RWPE1 (cell line): ENCODE data around the gene DDX10.

Experiments used
- CTCF ChIA-PET: fragments of 350-600 bp; sonication (Branson Sonifier 250); formaldehyde crosslinking; extraction: SDS; loops from one replicate; lab custom pipeline; 2021; lab: Yijun Ruan, JAX
- POLR2A ChIA-PET: fragments of 400-600 bp; formaldehyde crosslinking; extraction: SDS; loops from one replicate; lab custom pipeline; 2020; ENCODE audit warnings: antibody characterized with exemption; ENCODE audit not compliant: low non-redundant PET; lab: Yijun Ruan, JAX
- DNase-seq: peaks from one replicate; pipeline ENCODE4 v3.0.0; 2012; ENCODE audit warnings: low spot score
- H3K27ac ChIP-seq: fragments of 450-650 bp; 2 replicates; pipeline ENCODE4 v1.5.1; 2017
- CTCF ChIP-seq: fragments of 450-650 bp; conservative IDR thresholded peaks from 2 replicates; pipeline ENCODE4 v1.5.1; 2017; ENCODE audit warnings: low read depth, mild to moderate bottlenecking

Gene DDX10

GRCh38 chr11:108669711-108670110 lies 4.8 kb downstream of the DDX10 start:
- ChIA-PET CTCF (no interaction called here), POLR2A (no interaction called here)
- no peak overlapping the region for H3K27ac ChIP-seq

GRCh38 chr11:108670451-108670850 lies 5.6 kb downstream of the DDX10 start:
- DNase-seq: no peak
- TF ChIP-seq CTCF: no peak
- H3K27ac ChIP-seq: no peak overlapping the region
- ChIA-PET POLR2A (no interaction called here), CTCF (no interaction called here)

More at GRCh38 chr11:108669711-108670110, 4.8 kb downstream of the DDX10 start:
- no peak for DNase-seq
- no peak for TF ChIP-seq CTCF

GRCh38 chr11:108672113-108672512 lies 7.2 kb downstream of the DDX10 start:
- ChIA-PET POLR2A (interaction anchor here (0.5 kb wide), 1 partner anchor 69 kb away, joined by 4 read pairs; no protein-coding TSS in a partner anchor), CTCF (interaction anchor here (0.5 kb wide), 1 partner anchor 274 kb away, joined by 4 read pairs; no protein-coding TSS in a partner anchor)
- DNase-seq: no peak
- TF ChIP-seq CTCF: no peak
- H3K27ac ChIP-seq: no peak overlapping the region

- no peak overlapping the region for H3K27ac ChIP-seq
- TF ChIP-seq CTCF: no peak
- ChIA-PET POLR2A (no interaction called here), CTCF (no interaction called here)
- no peak for DNase-seq
Observed at GRCh38 chr11:108672786-108673185, 7.9 kb downstream of the DDX10 start.

- CTCF ChIA-PET: no interaction called here
Observed at GRCh38 chr11:108679045-108679444, 14.2 kb downstream of the DDX10 start.

GRCh38 chr11:108680271-108680670 lies 15.4 kb downstream of the DDX10 start:
- ChIA-PET CTCF (no interaction called here), POLR2A (no interaction called here)
- no peak for TF ChIP-seq CTCF
- H3K27ac ChIP-seq: no peak overlapping the region
- DNase-seq: no peak

More at GRCh38 chr11:108679045-108679444, 14.2 kb downstream of the DDX10 start:
- DNase-seq: no peak
- POLR2A ChIA-PET: no interaction called here
- no peak for TF ChIP-seq CTCF
- H3K27ac ChIP-seq: no peak overlapping the region
